A549 (cell line): ENCODE measurements around the gene ADGRL3.

Experiments used
- BHLHE40 ChIP-seq: IDR thresholded peaks from 2 replicates; pipeline ENCODE4 v1.6.1; 2012; ENCODE audit warnings: low read depth, low read length, inconsistent platforms
- CHD2 ChIP-seq: fragments of 150-350 bp; IDR thresholded peaks from 2 replicates; pipeline ENCODE4 v1.6.1; 2014; ENCODE audit warnings: low read length; ENCODE audit not compliant: partially characterized antibody
- CTCF ChIP-seq: fragments of >200 bp; sonication (Bioruptor Twin); formaldehyde crosslinking; IDR thresholded peaks from 3 replicates; pipeline ENCODE4 v1.5.1; 2016
- RFX5 ChIP-seq: fragments of 450-650 bp; IDR thresholded peaks from 2 replicates; pipeline ENCODE4 v1.7.1; 2014; ENCODE audit warnings: antibody characterized with exemption, mild to moderate bottlenecking, moderate library complexity
- TF ChIP-seq, protein P1 (sequence below): IDR thresholded peaks from 2 replicates; pipeline ENCODE4 v1.6.1; 2012

DNA sequence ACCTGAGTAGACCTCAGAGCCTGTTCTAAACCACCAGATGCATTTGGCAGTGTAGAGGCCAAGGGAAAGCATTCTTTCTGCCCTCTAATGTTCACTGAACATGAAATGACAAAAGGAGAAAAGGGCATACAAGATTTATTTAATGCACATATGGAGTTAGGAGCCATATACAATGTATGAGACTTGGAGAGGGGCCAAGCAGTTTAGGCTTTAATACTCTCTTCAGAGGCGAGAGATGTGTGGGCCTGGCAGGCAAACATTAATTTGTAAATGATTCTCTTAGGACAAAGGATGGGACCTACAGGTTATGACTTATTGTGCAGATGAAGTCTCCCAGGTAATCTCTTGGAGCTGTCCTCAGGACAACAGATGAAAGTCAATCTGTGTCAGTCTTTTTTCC, 631.9 kb downstream of the ADGRL3 start:
- TF ChIP-seq BHLHE40 (no peak), CTCF (no peak), RFX5 (no peak), CHD2 (no peak)
- TF ChIP-seq, protein P1, sequence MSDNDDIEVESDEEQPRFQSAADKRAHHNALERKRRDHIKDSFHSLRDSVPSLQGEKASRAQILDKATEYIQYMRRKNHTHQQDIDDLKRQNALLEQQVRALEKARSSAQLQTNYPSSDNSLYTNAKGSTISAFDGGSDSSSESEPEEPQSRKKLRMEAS, result no peak
